Measurements from ENCODE around the gene TCEA2. TPM values are rescaled to one million over a fixed set of nuclear protein-coding genes. Genes with fewer than 3 reads are reported as not detected.

The TCEA2 gene
- total and polyA plus RNA-seq, 9 of the 15 experiments (the other 6 are each of a cell fraction or from before 2014, with no cell fraction given): 1.4 to 28.7 (median 5.4) TPM

- peak; percentile 78 for TF ChIP-seq ZNF592 (IDR thresholded peaks at IDR 0.05)
- no peak for TF ChIP-seq UBTF (IDR thresholded peaks at IDR 0.05; ENCODE audit: borderline replicate concordance in 1 of 2, low read depth in 2 of 2, low read length in 2 of 2)
- no peak for TF ChIP-seq NCOA1 (IDR thresholded peaks at IDR 0.05; ENCODE audit: low read depth)
- TF ChIP-seq ZNF239 (CRISPR knock-in tag; IDR thresholded peaks at IDR 0.05): no peak
- TF ChIP-seq, protein P1, sequence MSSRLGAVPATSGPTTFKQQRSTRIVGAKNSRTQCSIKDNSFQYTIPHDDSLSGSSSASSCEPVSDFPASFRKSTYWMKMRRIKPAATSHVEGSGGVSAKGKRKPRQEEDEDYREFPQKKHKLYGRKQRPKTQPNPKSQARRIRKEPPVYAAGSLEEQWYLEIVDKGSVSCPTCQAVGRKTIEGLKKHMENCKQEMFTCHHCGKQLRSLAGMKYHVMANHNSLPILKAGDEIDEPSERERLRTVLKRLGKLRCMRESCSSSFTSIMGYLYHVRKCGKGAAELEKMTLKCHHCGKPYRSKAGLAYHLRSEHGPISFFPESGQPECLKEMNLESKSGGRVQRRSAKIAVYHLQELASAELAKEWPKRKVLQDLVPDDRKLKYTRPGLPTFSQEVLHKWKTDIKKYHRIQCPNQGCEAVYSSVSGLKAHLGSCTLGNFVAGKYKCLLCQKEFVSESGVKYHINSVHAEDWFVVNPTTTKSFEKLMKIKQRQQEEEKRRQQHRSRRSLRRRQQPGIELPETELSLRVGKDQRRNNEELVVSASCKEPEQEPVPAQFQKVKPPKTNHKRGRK (tag; IDR thresholded peaks at IDR 0.05): no peak
- no peak for TF ChIP-seq NEUROD1 (IDR thresholded peaks at IDR 0.05; ENCODE audit: borderline replicate concordance, low read depth, low read length, partially characterized antibody)
These were observed 26.4 kb upstream of the TCEA2 start (continued) for GRCh38 chr20:64036346-64037198.
